HL-60/S4 treated with phorbol 12-myristate 13-acetate at 8.2 ng/mL for 4 days and 3 days (cell line): Measurements from ENCODE around the gene ZC3H4.
"Not testable (repeated sequence)": the region's sequence is repeated elsewhere in the genome, so short reads cannot be mapped to it uniquely, and the experiment has no call there.

Source experiments
- in situ Hi-C: fragments of 300-500 bp; cut with MboI; formaldehyde crosslinking; loops from 2 replicates; pipeline ENCODE4 v1.15.0; 2022; ENCODE audit warnings: low sequenced_read_pairs

The ZC3H4 gene

DNA sequence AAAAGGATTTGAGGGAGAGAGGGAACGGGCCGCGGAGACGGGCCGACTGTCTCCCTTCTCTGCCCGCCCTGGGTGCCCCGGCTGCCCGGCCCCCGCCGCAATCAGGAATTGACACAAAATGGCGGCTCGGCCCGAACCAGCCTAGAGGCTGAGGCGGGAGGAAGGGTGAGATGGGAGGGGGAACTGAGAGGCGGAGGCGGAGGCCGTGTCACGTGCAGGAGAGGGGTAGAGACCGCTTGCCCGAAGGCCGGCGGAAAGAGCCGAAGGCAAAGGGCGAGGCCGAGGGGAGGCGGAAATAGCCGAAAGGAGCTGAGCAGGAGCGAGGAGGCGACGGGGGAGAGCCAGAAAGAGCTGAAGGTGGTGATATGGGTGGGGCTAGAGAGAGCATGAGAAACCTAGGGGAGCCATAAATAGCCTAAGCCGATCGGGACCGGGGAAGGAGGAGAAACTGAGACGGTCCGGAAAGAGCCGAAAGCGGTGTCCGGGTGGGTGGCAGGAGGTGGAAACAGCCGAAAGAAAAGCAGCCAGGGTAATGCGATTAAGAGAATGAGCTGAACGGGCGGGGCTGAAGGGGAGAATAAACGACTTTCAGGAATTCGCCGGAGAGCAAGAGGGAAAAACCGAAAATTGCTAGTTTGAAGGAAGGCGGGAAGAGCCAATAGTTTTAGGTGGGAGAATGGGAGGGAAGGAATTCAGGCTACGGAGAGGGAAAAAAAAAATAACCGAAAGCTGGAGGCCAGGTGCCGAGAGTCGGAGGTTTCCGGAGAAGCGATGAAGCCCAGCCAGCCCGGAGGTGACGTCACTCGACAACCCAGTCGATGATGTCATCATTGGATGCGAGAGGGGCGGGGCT lies at the start of gene ZC3H4:
ZC3H4 (minus strand) TSS at position 780 of the 853 bp plus-strand sequence. CDS start 1,192 bp downstream, outside the sequence.
- in situ Hi-C loops: no loop called here

DNA sequence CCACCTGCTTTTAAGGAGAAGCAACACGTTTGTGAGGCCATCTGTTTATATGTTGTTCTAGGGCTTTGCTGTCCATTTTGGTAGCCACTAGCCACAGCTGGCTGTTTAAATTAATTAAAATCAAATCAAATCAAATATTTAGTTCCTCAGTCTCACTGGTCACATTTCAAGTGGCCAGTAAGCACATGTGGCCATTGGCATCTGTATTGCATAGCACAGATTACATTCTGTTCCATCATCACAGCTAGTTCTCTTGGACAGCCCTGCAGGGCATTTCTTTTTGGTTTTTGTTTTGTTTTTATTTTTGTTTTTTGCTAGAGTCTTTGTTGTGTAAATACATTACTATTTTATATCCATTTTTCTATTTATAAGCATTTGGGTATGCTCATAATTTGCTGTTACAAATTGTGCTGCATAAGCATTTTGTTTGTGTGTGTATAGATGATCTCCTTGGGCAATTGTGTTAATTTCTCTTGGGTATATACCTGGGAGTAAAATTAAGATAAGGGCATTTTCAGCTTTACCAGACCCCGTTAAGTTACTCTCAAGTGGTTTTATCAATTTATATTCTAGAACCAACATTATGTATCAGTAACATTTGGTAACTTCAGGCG lies 48.4 kb upstream of the ZC3H4 start:
- in situ Hi-C loops: no loop called here

DNA sequence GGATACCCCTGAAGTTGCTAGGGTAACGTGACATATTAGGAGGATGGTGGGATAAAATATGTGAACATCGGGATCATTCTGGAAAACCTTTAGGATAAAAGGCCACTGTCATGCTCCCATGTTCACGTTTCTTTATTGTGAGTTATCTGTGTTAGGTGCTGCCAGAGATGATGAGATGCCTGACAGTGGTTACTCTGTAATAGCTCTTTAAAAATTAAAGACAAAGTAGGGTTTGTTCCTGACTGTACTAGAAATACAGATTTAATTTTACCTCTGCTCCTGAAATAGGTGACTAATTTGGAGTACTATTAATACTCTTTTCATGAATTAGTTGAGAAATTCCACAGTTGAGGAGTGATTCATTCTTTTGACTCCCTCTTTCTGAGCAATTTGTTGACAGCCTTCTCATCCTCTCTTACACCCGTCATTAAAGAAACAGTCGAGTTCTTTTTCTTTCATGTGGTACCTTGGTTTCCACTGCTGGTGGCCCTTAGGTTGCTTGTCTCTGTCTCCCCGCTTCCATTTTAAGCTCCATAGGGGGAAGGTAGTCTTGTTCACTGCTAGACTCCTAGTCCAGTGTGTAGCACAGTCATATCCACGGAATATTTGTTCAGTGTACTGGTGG lies 45.4 kb upstream of the ZC3H4 start:
- in situ Hi-C loops: no loop called here

DNA sequence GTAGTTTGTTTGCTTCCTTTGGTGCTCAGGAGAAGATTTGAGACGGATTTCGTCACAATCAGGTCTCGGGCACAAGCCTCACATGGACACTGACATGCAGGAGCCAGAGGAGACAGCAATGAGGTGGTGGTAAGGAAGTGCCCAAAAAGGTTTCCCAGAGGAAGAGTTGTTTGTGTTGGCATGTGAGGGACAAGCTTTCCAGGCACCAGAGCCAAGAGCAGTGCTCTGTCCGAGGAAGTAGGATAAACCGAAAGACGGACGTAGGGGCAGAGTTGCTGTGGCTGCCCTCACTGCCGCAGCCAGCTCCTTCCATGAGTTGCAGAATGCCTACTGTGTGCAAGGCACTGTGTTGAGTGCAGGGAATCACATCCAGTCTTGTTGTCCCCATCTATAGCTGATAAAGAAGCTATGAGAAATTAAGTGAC lies 44.8 kb upstream of the ZC3H4 start:
- in situ Hi-C loops: no loop called here

DNA sequence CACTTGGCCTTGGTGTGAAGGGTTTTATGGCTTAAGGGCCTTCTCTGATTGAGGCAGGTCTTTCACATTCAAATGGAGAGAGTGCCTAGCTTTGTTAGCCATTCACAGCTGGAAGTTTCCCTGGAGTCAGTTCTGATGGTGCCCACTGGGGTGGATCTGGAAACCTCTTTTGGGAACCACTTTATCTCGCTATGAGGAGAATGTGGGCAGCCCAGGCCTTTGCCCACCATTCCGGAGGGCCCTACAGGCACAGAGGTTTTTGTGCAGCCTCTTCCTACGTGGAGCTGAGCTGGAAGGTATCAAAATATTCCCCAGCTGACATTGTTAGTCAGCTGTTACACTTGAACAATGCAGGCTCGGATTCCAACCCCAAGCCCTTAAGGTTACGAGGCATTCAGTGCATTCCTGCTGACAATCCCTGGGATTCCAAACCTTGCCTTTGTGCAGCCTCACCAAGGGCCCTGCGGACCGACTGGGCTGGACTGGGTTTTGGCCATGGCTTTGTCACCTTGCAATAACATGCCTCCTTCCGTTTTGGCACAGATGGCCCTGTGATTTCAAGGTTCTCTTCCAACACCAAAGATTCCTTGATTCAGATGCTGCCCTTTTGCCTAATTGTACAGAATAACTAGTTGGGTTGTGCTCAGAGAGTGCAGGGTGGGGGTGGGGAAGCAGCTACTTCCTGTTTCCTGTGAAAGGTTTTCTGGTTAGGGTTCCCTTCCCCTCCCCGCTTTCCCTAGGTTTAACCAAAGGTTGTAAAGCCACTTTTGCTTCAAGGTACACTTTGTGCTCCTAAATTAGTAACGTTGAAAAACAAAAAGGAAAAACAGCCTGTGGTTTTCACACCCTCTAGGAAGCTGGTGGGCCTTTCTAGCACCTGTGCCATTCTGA lies 44.1 kb upstream of the ZC3H4 start:
- in situ Hi-C loops: no loop called here

DNA sequence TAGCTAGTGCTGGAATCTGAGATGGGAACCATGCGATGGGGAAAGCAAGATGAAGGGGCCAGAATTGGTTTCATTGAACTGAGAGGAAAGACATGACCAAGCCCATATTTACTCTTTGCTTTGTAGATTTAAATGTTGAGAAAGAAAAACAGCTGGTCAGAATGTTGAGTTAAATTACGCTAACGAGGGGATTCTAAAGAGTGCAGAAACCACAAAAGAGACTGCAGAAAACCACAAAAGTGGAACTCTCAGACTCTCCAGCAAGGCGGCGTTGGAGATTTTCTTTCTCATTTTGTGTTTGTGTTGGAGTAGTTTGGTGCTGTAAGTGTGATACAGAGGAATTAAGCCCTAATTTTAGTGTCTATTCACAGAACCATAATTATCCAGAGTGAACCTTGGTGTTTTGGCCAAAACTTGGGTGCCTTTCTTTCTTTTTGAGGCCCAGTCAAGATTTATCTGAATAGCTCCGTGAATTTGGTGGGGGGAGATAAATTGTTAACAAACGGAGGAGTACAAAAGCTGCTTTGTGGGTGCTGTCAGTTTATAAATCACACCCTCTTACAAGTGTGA lies 43.4 kb upstream of the ZC3H4 start:
- in situ Hi-C loops: no loop called here

DNA sequence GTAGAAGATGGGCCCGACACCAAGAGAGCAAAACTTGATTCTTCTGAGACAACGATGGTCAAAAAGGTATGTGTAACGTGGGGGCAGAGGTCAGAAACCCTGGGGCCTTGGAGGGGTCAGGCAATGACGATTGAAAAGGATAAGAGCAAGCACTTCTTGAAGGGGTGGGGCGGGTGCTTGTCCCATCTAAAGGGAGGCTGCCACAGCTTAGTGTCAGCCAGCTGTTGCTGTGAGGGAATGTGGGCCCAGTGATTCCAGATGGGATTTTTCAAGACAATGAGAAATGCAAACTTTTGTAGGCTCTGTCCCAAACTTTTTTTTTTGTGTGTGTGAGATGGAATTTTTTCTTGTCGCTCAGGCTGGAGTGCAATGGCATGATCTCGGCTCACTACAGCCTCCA lies 41.6 kb upstream of the ZC3H4 start:
- in situ Hi-C loops: no loop called here

DNA sequence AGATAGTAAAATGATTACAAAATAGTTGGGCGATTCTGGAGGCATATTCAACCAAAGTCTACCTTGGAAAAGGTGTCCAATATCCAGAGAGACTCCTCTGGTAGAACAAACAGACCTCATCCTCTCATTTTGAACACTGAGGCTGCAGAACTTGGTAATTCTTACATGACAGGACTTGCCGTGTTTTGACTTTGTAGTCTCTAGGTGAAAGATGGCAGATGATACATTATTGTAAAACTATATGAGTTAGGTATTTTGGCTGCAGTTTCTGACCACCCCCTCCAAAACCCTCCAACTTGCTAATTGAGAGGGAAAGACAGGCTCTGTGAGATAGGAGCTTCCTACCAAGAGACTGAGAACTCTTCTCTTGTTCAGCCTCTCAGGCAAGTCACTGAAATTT lies 39.7 kb upstream of the ZC3H4 start:
- in situ Hi-C loops: no loop called here

DNA sequence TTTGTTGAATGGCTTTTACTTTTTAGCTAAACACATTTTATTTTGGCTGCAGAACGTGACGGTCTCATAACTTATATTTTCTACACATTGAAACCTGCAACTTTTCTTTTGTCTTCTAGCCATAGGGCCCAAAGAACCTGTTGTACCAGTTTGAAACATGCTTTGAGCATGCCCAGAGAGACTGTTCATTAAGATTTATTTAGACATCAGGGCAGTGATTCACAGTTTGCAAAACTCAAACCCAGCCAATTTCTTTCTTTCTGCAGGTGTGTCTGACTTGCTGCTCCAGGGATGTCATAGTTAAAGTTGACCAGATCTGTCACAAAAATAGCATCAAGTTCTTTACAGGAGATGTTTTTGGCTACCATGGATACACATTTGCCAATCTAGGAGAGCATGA lies 39.1 kb upstream of the ZC3H4 start:
- in situ Hi-C loops: no loop called here

DNA sequence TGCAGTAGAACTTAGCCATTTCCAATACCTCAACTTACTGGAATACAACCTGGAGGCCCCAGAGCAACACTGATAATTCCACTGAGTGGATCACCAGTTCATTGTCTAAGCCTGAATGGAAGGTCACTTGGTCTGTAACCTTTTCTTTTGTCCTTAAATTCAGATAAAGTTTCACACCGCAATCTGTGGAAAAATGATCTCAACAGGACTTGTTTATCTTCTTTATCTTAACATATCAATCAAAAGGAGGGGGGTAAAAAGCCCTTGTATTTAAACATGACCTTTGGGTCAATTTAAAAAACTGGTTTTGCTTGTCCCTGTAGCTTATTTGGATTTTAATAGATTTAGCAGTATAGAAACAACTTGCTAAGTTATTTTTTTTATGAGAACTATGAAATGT lies 38.6 kb upstream of the ZC3H4 start:
- in situ Hi-C loops: no loop called here

DNA sequence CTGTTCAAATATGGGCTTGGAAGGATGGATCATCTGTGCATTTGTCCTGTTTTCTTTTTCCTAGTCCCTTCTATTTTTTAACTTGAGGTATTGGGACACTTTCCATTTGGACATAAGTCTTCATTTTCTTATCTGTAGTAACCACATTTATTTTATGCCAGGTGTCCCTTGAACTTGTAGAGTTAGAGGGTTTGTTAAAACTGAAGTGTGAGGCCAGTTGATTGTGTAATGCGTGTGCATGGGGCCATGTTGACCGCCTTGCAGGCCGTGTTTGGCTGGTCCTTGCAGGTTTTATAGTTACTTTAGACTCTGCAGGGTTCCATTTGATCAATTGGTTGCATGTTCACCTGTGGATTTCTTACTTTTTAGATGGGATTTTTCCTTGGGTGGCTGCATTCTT lies 38.1 kb upstream of the ZC3H4 start:
- in situ Hi-C loops: no loop called here

DNA sequence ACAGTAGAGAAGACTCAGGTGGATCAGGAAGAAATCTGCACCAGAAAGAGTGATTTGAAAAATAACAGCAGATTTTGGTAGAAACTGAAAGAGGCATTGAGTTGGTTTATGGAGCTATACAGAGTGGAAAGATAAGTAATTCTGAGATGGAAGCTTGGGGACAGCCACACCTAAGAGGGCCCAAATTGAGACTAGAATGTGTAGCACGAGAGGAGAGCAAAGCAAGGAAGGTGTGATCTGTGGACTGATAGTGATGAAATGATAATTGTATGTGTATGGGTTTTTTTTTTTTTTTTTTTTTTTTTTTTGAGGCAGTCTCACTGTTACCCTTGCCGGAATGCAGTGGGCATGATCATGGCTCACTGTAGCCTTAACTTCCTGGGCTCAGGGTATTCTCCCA lies 33.3 kb upstream of the ZC3H4 start:
- in situ Hi-C loops: no loop called here

DNA sequence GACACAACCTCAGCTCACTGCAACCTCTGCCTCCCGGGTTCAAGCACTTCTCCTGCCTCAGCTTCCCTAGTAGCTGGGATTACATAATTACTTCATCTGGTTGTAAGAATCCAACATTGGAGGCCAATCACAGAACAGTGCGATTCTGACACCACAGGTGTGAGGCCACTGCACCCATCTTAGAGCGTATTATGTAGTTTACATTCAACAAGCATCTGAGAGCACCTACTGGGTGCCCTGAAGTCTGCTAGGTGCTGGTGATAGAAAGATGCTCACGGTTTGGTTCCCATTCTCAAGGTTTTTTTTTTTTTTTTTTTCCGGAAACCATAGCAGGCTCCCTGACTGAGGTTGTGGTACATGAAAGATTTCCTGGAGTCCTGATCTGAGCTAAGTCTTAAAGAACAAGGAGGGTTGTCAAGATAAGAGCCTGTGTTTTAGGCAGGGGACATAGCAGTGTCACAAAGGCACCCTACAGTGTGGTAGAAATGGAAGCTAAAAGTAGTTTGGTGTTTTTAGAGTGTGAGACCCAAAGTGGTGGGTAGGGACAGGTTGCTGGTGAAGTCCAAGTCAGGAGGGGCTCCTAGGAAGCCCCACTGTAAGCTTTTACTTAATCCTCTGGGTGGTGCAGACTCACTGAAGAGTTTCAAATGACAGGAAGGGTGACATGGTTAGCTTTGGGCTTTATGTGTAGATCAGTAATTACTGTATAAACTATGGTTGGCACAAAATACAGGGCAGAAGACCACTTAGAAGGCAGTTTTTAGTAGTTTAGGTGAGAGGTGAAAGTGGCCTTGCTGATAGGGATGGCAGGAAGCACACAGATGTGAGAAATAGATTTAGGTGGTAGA lies 32.3 kb upstream of the ZC3H4 start:
- in situ Hi-C loops: no loop called here

DNA sequence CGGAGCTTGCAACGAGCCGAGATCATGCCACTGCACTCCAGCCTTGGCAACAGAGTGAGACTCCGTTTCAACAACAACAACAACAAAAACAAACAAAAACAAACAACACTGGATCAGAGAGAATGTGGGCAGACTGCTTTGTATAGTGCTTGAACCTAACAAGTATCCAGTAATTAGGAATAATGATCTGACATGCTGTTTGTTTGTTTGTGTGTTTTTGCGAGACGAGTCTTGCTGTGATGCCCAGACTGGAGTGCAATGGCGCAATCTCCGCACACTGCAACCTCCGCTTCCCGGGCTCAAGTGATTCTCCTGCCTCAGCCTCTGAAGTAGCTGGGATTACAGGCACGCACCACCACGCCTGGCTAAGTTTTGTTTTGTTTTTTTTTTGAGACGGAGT lies 31.1 kb upstream of the ZC3H4 start:
- in situ Hi-C loops: no loop called here

DNA sequence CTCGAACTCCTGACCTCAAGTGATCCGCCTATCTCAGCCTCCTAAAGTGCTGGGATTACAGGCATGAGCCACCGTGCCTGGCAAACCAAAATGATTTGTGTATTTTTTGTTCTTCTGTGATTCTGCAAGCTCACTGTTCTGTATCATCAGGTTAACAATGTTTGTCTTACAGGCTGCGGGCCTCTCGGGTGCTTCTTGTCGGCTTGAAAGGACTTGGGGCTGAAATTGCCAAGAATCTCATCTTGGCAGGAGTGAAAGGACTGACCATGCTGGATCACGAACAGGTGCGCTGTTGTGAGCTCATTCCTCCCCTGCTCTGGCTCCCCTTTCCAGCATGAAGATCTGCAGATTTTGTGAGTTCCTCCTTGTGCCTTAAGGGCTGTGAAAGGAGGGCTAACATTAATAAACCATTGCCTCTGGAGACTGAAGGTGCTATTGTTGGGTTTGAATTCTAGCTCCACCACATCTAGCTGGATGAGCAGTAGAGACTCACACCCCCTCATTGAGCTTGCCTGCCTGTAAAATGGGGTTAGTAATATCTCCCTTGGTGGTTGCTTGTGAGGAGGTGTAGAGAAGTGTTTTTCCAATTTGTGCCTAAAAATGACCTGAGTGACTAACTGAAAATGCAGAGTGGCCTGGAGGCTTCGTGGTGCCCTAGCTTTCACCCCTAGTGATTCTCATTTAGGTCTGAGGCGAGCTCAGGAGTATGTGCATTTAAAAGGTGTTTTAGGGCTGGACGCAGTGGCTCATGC lies 29.9 kb upstream of the ZC3H4 start:
- in situ Hi-C loops: no loop called here

DNA sequence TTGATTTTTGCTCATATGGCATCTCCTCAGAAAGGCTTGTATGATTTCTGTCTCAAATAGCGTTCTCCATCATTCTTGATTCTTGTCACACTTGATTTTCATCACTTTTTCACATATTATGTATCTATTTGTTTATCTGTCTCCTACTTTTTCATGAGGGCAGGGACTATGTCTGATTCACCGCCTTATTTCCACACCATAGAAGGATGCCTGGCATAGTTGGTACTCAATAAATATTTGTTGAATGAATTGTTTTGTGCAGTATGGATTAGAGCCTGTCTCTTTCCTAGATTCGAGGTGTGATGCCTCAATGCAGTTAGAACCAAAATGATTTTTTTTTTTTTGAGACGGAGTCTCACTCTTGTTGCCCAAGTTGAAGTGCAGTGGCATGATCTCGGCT lies 29.2 kb upstream of the ZC3H4 start:
- in situ Hi-C loops: no loop called here

DNA sequence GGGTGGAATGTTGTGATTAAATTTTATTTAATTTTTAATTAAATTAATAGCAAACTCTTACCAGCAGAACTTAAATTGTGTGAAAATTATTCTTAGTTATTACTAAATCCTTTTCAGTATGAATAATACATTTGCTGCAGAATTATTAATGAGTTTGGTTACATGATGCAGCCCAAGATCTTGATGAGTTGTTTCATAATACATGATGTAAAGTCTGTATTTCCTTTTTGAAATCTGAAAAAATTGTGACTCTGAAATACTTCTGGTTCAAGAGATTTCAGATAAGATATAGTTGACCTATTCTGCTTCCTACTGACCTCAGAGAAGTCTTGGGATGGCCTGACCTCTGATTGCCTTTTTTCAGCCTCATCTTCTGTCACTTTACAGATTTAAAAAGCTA lies 28.1 kb upstream of the ZC3H4 start:
- in situ Hi-C loops: no loop called here

DNA sequence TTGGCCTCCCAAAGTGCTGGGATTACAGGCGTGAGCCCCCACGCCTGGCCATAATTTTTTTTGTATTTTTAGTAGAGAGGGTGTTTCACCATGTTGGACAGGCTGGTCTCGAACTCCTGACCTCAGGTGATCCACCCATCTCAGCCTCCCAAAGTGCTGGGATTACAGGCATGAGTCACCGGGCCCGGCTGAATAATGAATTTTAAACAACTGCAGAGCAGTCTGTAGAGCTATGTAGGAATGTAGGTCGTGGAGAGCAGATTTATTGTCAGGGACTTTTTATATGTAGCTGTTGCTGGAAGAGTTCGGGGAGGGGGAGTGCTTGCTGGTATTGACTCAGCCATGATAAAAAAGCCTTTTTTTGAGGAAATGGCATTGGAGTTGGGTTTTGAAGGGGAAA lies 27.7 kb upstream of the ZC3H4 start:
- in situ Hi-C loops: not testable (repeated sequence)

DNA sequence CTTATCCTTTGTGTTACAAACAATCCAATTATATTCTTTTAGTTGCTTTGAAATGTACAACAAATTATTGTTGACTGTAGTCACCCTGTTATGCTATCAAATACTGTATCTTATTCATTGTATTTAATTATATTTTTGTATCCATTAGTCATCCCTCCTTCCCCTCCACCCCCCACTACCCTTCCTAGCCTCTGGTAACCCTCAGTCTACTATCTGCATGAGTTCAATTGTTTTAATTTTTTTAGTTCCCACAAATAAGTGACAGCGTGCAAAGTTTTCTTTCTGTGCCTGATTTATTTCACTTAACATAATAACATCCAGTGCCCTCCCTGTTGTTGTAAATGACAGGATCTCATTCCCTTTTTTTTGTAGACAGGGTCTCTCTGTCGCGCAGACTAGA lies 21.6 kb upstream of the ZC3H4 start:
- in situ Hi-C loops: no loop called here
